HCT116 (cell line): ENCODE measurements around the gene GLUD1. TPM values are rescaled to one million over a fixed set of nuclear protein-coding genes. Genes with fewer than 3 reads are reported as not detected.

Source experiments
- ATAC-seq: fragments of 200-7000 bp; cut with Tn5 transposase; 2 replicates; pipeline ENCODE4 v1.9.1; 2020; ENCODE audit warnings: mild to moderate bottlenecking, moderate library complexity
- BruUV-seq: library from RNA; stranded (reverse); fragments of 400-500 nt; replicated peaks from 2 replicates; lab custom pipeline; 2021; lab: Mats Ljungman, UMichigan
- CTCF ChIA-PET: fragments of 300-600 bp; sonication (Branson Sonifier 250); formaldehyde crosslinking; loops from one replicate; lab custom pipeline; 2021; ENCODE audit warnings: antibody characterized with exemption; lab: Charles Lee
- POLR2A ChIA-PET: fragments of 300-600, 350-600 bp; sonication (Branson Sonifier 250); formaldehyde crosslinking; loops from one replicate; lab custom pipeline; 2021; ENCODE audit warnings: antibody characterized with exemption; lab: Charles Lee
- RAD21 ChIA-PET, 2 experiments: fragments of 300-600 bp; sonication (Branson Sonifier 250); formaldehyde crosslinking; loops; one replicate each; lab custom pipeline; 2023; ENCODE audit warnings: low total read pairs in 2 of 2; ENCODE audit not compliant: uncharacterized antibody in 2 of 2, unreplicated experiment in 2 of 2, low non-redundant PET in 1 of 2; lab: Charles Lee
- DNase-seq: peaks from one replicate; pipeline ENCODE4 v3.0.0-alpha.2; 2010; ENCODE audit warnings: low read depth, low spot score
- H2AFZ ChIP-seq: fragments of 200-600 bp; shearing (Covaris generic), sonication (generic); 2 replicates; pipeline ENCODE4 v1.6.1; 2017; ENCODE audit warnings: low read depth, mixed run types, mixed read lengths, antibody characterized with exemption, low read length; ENCODE audit not compliant: poor library complexity, severe bottlenecking
- H3K27ac ChIP-seq: 2 replicates; pipeline ENCODE4 v1.5.1; 2012; ENCODE audit warnings: low read depth, low read length
- H3K27me3 ChIP-seq: fragments of 200-600 bp; sonication (generic); 2 replicates; pipeline ENCODE4 v1.6.1; 2016; ENCODE audit warnings: mixed run types, low read length, mixed read lengths; ENCODE audit not compliant: insufficient read depth
- H3K36me3 ChIP-seq, 2 experiments: fragments of 200-500 bp in 1 of 2; fragments of 200-600 bp in 1 of 2; sonication (Bioruptor generic) in 1 of 2; sonication (generic) in 1 of 2; 2 replicates each; pipeline versions ENCODE4 v1.5.1 to v1.6.1; 2014 to 2016; ENCODE audit warnings: low read length in 2 of 2, inconsistent platforms in 1 of 2, mixed read lengths in 1 of 2, mixed run types in 1 of 2; ENCODE audit not compliant: insufficient read depth in 2 of 2, control insufficient read depth in 1 of 2
- H3K4me1 ChIP-seq, 2 experiments: fragments of 200-600 bp in 1 of 2; sonication (generic) in 1 of 2; 2 replicates each; pipeline versions ENCODE4 v1.5.1 to v1.6.1; 2012 to 2017; ENCODE audit warnings: low read length in 2 of 2, inconsistent platforms in 1 of 2, mild to moderate bottlenecking in 1 of 2, mixed read lengths in 1 of 2, mixed run types in 1 of 2, moderate library complexity in 1 of 2; ENCODE audit not compliant: insufficient read depth in 2 of 2, control insufficient read depth in 1 of 2
- H3K4me2 ChIP-seq: fragments of 200-600 bp; sonication (generic); 2 replicates; pipeline ENCODE4 v1.6.1; 2017; ENCODE audit warnings: mixed run types, low read length, mixed read lengths
- H3K4me3 ChIP-seq, 2 experiments: fragments of 200-600 bp in 1 of 2; sonication (generic) in 1 of 2; replicated peaks in 1 of 2; 2 replicates each; pipeline ENCODE4 v1.5.1; 2011 to 2016; ENCODE audit warnings: low read length in 2 of 2, control low read depth in 1 of 2, low read depth in 1 of 2, mild to moderate bottlenecking in 1 of 2, mixed read lengths in 1 of 2, mixed run types in 1 of 2
- H3K79me2 ChIP-seq: fragments of 200-600 bp; sonication (generic); 2 replicates; pipeline ENCODE4 v1.6.1; 2017; ENCODE audit warnings: mild to moderate bottlenecking, mixed run types, low read length, moderate library complexity, mixed read lengths; ENCODE audit not compliant: insufficient read depth
- H3K9ac ChIP-seq: fragments of 200-600 bp; sonication (generic); 2 replicates; pipeline ENCODE4 v1.6.1; 2016; ENCODE audit warnings: low read length, mixed read lengths
- H3K9me2 ChIP-seq: fragments of 200-600 bp; sonication (generic), shearing (Covaris generic); 2 replicates; pipeline ENCODE4 v1.6.1; 2017; ENCODE audit warnings: mixed run types, mild to moderate bottlenecking, moderate library complexity; ENCODE audit not compliant: insufficient read depth
- H3K9me3 ChIP-seq, 2 experiments: fragments of 200-500 bp in 1 of 2; fragments of 200-600 bp in 1 of 2; sonication (Bioruptor generic) in 1 of 2; sonication (generic) in 1 of 2; 2 replicates each; pipeline ENCODE4 v1.6.1; 2014 to 2017; ENCODE audit warnings: low read length in 2 of 2, mixed read lengths in 2 of 2, inconsistent platforms in 1 of 2, low read depth in 1 of 2, mild to moderate bottlenecking in 1 of 2, mixed run types in 1 of 2, moderate library complexity in 1 of 2; ENCODE audit not compliant: control insufficient read depth in 1 of 2, insufficient read depth in 1 of 2
- H4K20me1 ChIP-seq: fragments of 200-600 bp; sonication (generic), shearing (Covaris generic); 2 replicates; pipeline ENCODE4 v1.6.1; 2017; ENCODE audit warnings: mixed run types, mild to moderate bottlenecking, moderate library complexity; ENCODE audit not compliant: insufficient read depth
- CTCF ChIP-seq, 3 experiments: fragments of 200-600 bp in 1 of 3; sonication (generic) in 1 of 3; IDR thresholded peaks in 2 of 3; conservative IDR thresholded peaks in 1 of 3; 2 replicates each; pipeline ENCODE4 v1.5.1; 2012 to 2017; ENCODE audit warnings: low read depth in 2 of 3, low read length in 2 of 3, antibody characterized with exemption in 1 of 3, borderline replicate concordance in 1 of 3, control low read depth in 1 of 3, mild to moderate bottlenecking in 1 of 3, mixed read lengths in 1 of 3, mixed run types in 1 of 3, moderate library complexity in 1 of 3; ENCODE audit not compliant: insufficient read depth in 1 of 3
- EGR1 ChIP-seq: IDR thresholded peaks from 2 replicates; pipeline ENCODE4 v1.6.1; 2012; ENCODE audit warnings: low read depth
- EZH2 ChIP-seq: fragments of 200-600 bp; sonication (generic); IDR thresholded peaks from 2 replicates; pipeline ENCODE4 v1.6.1; 2017; ENCODE audit warnings: antibody characterized with exemption, mixed run types
- EZH2phosphoT487 ChIP-seq: fragments of 200-600 bp; IDR thresholded peaks from 2 replicates; pipeline ENCODE4 v1.6.1; 2018; ENCODE audit warnings: antibody characterized with exemption, borderline replicate concordance
- FOSL1 ChIP-seq: IDR thresholded peaks from 2 replicates; pipeline ENCODE4 v1.6.1; 2012; ENCODE audit warnings: low read depth
- JUND ChIP-seq: IDR thresholded peaks from 2 replicates; pipeline ENCODE4 v1.6.1; 2012
- POLR2A ChIP-seq: IDR thresholded peaks from 2 replicates; pipeline ENCODE4 v1.7.0; 2011; ENCODE audit warnings: borderline replicate concordance; ENCODE audit not compliant: insufficient read depth, insufficient read length; ENCODE audit errors: extremely low read depth
- POLR2AphosphoS5 ChIP-seq: IDR thresholded peaks from 2 replicates; pipeline ENCODE4 v1.6.1; 2011; ENCODE audit warnings: mild to moderate bottlenecking, low read depth, low read length, moderate library complexity
- RAD21 ChIP-seq: IDR thresholded peaks from 2 replicates; pipeline ENCODE4 v1.6.1; 2012; ENCODE audit warnings: low read depth, mild to moderate bottlenecking
- SIN3A ChIP-seq: IDR thresholded peaks from 2 replicates; pipeline ENCODE4 v1.6.1; 2012; ENCODE audit warnings: low read depth
- SP1 ChIP-seq: IDR thresholded peaks from 2 replicates; pipeline ENCODE4 v1.6.1; 2012; ENCODE audit warnings: low read depth
- YY1 ChIP-seq: IDR thresholded peaks from 2 replicates; pipeline ENCODE4 v1.6.1; 2011; ENCODE audit warnings: low read length, low read depth, moderate library complexity, mild to moderate bottlenecking; ENCODE audit not compliant: insufficient replicate concordance; ENCODE audit errors: extremely low read depth
- ZFX ChIP-seq: fragments of 450-650 bp; IDR thresholded peaks from 2 replicates; pipeline ENCODE4 v1.6.1; 2017
- ZNF274 ChIP-seq: fragments of 200-500 bp; sonication (Bioruptor generic); IDR thresholded peaks from 2 replicates; pipeline ENCODE4 v1.6.1; 2014; ENCODE audit warnings: mild to moderate bottlenecking, low read depth, low read length, inconsistent platforms
- intact Hi-C: fragments of 100-400 bp; cut with micrococcal nuclease; formaldehyde crosslinking; loops from 2 replicates; pipeline ENCODE4 v1.10.0; 2022
- total RNA-seq: library from RNA; stranded (reverse); gene quantifications from one replicate; pipeline ENCODE4 v1.2.1, GENCODE V29; 2021; ENCODE audit not compliant: unreplicated experiment
- TF ChIP-seq, protein P1 (sequence below): IDR thresholded peaks from 2 replicates; pipeline ENCODE4 v1.6.1; 2012
- TF ChIP-seq, protein P2 (sequence below): IDR thresholded peaks from 2 replicates; pipeline ENCODE4 v1.6.1; 2012; ENCODE audit warnings: low read depth
- TF ChIP-seq, protein P3 (sequence below): IDR thresholded peaks from 2 replicates; pipeline ENCODE4 v1.6.1; 2011; ENCODE audit warnings: mild to moderate bottlenecking, low read length, moderate library complexity; ENCODE audit not compliant: insufficient replicate concordance; ENCODE audit errors: extremely low read depth
- TF ChIP-seq, protein P4 (sequence below): IDR thresholded peaks from 2 replicates; pipeline ENCODE4 v1.6.1; 2012

GLUD1 gene
- total RNA-seq, 1 experiment from 2014 or later: 131 TPM

- ChIA-PET CTCF (no interaction called here), POLR2A (no interaction called here)
Observed at GRCh38 chr10:87045434-87045938, 49.2 kb downstream of the GLUD1 start.

More at GRCh38 chr10:87045434-87045938, 49.2 kb downstream of the GLUD1 start:
- Histone ChIP-seq H3K9me2 (no peaks in the 10 kb centered on the region), H2AFZ (no peak overlapping the region), H3K79me2 (no peaks in the 10 kb centered on the region), H3K4me2 (no peak overlapping the region), H3K9me3 (no peaks in the 10 kb centered on the region), H3K36me3 (peaks cover 0 to 12% of the 10 kb centered on the region in 2 experiments; a peak in 2 of 4 replicates), H3K4me1 (no peaks in the 10 kb centered on the region), H3K27me3 (no peaks in the 10 kb centered on the region), H4K20me1 (no peaks in the 10 kb centered on the region), H3K9ac (no peak overlapping the region), H3K27ac (no peak overlapping the region), H3K4me3 (no peak overlapping the region)
- RAD21 ChIA-PET: no interaction called here
- no peak for DNase-seq
- intact Hi-C loops: no loop called here
- BruUV-seq: no TSS peak
- TF ChIP-seq, protein P1, sequence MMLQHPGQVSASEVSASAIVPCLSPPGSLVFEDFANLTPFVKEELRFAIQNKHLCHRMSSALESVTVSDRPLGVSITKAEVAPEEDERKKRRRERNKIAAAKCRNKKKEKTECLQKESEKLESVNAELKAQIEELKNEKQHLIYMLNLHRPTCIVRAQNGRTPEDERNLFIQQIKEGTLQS: no peak
- TF ChIP-seq, protein P2, sequence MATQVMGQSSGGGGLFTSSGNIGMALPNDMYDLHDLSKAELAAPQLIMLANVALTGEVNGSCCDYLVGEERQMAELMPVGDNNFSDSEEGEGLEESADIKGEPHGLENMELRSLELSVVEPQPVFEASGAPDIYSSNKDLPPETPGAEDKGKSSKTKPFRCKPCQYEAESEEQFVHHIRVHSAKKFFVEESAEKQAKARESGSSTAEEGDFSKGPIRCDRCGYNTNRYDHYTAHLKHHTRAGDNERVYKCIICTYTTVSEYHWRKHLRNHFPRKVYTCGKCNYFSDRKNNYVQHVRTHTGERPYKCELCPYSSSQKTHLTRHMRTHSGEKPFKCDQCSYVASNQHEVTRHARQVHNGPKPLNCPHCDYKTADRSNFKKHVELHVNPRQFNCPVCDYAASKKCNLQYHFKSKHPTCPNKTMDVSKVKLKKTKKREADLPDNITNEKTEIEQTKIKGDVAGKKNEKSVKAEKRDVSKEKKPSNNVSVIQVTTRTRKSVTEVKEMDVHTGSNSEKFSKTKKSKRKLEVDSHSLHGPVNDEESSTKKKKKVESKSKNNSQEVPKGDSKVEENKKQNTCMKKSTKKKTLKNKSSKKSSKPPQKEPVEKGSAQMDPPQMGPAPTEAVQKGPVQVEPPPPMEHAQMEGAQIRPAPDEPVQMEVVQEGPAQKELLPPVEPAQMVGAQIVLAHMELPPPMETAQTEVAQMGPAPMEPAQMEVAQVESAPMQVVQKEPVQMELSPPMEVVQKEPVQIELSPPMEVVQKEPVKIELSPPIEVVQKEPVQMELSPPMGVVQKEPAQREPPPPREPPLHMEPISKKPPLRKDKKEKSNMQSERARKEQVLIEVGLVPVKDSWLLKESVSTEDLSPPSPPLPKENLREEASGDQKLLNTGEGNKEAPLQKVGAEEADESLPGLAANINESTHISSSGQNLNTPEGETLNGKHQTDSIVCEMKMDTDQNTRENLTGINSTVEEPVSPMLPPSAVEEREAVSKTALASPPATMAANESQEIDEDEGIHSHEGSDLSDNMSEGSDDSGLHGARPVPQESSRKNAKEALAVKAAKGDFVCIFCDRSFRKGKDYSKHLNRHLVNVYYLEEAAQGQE: no peak
- TF ChIP-seq POLR2A (no peak), FOSL1 (no peak), EGR1 (no peak), SP1 (no peak), EZH2 (no peak), ZFX (no peak), SIN3A (no peak), RAD21 (no peak), POLR2AphosphoS5 (no peak), CTCF (IDR thresholded peaks at IDR 0.05 in 2 of 3, conservative IDR thresholded peaks at IDR 0.05 in 1 of 3; ENCODE audit: borderline replicate concordance in 1 of 3, insufficient read depth in 1 of 3, low read depth in 2 of 3, low read length in 2 of 3) (no peak), ZNF274 (no peak), YY1 (no peak), EZH2phosphoT487 (no peak), JUND (no peak)
- TF ChIP-seq, protein P3, sequence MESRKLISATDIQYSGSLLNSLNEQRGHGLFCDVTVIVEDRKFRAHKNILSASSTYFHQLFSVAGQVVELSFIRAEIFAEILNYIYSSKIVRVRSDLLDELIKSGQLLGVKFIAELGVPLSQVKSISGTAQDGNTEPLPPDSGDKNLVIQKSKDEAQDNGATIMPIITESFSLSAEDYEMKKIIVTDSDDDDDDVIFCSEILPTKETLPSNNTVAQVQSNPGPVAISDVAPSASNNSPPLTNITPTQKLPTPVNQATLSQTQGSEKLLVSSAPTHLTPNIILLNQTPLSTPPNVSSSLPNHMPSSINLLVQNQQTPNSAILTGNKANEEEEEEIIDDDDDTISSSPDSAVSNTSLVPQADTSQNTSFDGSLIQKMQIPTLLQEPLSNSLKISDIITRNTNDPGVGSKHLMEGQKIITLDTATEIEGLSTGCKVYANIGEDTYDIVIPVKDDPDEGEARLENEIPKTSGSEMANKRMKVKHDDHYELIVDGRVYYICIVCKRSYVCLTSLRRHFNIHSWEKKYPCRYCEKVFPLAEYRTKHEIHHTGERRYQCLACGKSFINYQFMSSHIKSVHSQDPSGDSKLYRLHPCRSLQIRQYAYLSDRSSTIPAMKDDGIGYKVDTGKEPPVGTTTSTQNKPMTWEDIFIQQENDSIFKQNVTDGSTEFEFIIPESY: no peak
- TF ChIP-seq, protein P4, sequence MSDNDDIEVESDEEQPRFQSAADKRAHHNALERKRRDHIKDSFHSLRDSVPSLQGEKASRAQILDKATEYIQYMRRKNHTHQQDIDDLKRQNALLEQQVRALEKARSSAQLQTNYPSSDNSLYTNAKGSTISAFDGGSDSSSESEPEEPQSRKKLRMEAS: no peak
- ATAC-seq: no peak
